ENCODE data around the gene DPY19L2.
"Not testable (repeated sequence)": the region's sequence is repeated elsewhere in the genome, so short reads cannot be mapped to it uniquely, and the experiment has no call there.

The DPY19L2 gene

DNA sequence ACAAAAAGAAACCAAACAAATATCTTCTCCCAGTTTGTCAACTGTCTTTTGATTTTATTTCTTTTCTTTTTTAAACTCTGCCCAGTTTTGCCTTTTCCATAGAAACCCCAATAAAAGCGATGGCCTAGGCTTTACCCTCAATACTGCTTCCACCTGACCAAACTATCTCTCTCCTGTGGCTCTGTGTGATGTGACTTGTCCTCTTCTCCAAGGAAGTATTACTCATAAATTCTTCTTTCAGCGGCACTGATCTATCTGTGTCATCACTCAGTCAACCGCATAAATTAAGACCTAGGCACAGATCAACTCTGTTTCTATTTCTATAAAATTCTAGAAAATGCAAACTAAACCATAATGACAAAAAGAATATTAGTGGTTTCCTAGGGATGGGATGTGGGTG lies 9.8 kb downstream of the DPY19L2 start:
- not testable (repeated sequence) for DNase-seq

DNA sequence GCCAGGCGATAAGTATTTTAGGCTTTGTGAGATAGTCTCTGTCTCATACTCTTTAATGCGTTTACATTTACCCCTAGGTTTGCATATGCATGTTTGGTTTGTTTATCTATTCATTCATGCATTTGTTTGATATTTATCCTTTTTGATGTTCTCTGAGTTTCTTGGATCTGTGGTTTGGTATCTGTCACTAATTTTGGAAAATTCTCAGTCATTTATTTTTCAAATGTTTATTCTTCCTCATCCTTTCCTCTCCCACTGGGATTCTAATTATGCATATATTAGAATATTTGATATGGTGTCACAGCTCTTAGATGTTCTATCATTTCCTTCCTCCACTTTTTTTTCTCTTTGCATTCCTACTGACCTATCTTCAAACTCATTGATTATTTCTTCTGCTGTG lies 11.9 kb downstream of the DPY19L2 start:
- DNase-seq, result not testable (repeated sequence)

DNA sequence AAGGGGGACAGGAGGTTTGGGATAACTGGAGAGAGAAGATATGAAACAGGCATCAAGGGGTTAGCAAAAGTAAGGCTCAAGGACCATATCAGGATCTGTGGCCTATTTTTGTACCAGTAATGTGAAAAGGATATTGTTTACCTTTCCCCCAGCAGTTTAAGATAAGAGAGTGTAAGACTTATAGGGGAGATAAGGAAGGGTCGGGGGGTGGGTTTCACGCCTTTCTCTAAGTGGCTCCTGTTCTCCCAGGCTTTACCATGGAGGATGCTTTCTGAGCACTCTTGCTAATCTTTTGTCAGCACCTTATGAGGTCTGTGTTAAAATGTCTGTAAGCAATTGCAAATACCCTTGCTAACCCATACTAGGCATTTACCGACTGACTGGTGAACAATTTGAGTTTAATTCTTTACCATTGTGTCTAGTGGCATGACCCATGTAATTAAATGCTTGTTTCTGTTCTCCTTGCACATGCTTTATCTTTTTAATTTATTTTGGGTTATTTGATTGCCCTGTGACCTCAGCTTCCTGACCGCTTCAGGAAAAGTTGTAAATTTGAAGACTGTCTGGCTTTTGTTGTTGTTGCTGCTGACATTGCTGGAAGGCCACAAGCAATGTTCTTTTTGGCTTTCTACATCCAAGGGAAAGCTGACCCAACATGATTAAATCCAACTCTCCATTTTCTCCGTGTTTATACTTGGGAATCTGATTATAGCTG lies 12.6 kb downstream of the DPY19L2 start:
- DNase-seq, result not testable (repeated sequence)

DNA sequence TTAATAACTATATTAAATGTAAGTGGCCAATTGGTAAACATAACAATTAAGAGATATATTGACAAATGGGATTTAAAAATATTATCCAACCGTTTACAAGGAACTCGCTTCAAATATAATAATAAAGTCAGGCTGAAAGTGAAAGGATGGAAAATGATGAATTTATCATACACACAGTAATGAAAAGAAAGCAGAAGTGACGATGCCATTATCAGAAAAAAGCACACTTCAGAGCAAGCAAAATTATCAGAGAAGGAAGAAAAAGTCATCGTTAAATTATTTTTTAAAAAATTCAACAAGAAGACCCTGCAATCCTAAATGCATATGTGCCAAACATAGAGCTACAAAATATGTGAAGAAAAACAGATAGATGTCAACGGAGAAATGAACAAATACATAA lies 13.8 kb downstream of the DPY19L2 start:
- DNase-seq, result not testable (repeated sequence)

DNA sequence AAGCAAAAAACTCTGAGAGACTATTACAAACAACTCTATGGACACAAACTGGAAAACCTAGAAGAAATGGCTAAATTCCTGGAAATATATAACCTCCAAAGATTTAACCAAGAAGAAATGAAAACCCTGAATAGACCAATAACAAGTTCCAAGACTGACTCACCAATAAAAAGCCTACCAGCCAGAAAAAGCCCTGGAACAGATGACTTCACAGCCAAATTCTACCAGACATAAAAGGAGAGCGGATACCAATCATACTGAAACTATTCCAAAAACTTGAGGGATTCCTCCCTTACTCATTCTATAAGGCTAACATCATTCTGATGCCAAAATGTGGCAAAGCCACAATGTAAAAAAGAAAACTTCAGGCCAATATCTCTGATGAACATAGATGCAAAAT lies 18.8 kb downstream of the DPY19L2 start:
- not testable (repeated sequence) for DNase-seq

DNA sequence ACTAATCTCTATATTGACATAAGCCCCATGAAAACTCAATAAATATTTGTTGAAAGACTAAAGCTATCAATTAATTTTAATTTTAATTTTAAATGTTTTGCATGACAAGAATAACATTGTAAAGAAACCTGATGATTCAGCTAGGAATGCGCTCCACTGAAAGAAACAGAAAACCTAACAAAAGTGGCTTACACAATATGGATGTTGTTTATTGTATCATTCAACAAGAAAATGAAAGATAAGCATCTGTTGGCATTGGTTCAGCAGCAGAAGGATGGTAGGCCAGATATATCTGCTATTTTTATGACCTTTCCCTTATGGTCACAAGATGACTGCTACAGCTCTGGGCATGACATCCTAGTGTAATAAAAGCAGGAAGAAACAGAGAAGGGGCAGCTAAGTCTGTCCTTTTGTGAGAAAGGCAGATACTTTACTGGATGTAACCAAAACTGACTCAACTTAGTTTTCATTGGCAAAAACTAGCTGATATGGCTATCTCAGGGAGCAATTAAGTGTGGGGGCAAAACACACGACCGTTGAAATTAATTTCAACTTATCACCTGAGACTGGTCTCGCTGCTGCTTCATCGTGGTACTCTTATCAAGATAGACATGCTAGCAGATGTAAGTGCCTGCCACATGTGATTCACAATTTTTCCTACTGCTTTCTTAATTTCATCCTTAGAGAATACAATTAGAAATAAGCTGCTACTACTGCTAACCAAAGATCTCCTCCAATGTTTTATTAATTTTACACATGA lies 24.7 kb downstream of the DPY19L2 start:
- not testable (repeated sequence) for DNase-seq

DNA sequence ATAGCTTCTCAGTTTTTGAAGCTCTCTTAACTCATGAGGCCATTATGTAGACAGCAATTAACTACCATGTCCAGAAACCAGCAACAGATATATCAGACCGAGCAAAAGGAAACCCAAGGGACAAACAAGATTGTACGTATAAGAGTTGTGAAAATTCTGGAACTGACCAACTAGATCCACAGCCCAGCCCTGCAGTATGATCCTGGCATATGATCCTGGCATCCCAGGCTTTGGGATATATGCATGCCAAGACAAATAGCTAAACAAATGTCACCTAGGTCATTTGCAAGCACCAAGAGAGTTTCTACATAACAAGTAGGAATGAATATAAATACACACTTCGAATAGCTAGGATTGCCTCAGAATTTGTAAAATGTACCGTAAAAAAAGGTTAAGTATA lies 44.0 kb downstream of the DPY19L2 start:
- not testable (repeated sequence) for DNase-seq

DNA sequence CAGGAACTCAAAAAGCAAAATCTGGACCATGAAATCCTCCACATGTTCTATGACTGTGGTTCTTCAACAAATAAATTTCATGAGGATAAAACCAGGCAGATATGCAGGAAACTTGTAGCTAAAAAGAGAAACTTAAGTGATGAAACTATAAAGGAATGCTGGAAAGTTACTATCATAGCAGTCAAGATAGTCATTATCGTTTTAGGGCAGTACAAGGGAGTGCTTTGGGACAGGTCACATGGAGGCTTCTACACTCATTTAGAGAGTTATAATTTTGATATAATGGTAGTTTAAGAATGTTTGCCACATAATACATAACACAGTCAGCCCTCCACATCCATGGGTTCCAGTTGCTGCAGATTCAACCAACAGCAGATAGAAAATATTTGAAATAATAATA lies 52.7 kb downstream of the DPY19L2 start:
- not testable (repeated sequence) for DNase-seq

DNA sequence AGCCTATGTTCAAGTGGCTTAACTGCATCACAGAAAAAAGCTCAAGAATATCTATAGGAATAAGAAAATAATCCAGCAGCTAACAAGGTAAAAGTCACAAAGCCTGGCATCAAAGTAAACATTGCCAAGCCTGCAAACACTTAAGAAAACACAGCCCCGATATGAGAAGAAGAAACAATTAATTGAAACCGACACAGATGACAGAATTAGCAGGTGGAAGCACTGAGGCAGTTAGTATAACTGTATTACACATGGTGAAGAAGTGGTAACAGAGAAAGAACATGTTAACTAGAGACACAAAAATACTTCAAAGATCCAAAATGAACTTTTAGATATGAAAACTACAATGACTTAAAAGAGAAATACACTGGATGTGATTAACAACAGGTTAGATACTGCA lies 57.0 kb downstream of the DPY19L2 start:
- DNase-seq, result not testable (repeated sequence)

DNA sequence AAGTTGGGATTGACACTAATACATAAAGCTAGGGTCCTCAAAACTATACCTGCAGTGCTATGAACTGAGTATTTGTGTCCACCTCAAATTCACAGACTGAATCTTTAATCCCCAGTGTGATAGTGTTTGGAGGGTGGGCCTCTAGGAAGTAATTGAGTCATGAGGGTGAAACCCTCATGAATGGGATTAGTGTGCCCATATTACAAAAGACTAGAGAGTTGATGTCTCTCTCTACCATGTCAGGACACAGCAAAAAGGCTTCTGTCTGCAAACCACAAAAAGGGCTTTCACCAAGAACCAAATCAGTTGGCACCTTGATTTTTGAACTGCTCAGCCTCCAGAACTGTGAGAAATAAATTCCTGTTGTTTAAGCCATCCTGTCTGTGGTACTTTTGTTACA lies 59.0 kb downstream of the DPY19L2 start:
- DNase-seq, result not testable (repeated sequence)

DNA sequence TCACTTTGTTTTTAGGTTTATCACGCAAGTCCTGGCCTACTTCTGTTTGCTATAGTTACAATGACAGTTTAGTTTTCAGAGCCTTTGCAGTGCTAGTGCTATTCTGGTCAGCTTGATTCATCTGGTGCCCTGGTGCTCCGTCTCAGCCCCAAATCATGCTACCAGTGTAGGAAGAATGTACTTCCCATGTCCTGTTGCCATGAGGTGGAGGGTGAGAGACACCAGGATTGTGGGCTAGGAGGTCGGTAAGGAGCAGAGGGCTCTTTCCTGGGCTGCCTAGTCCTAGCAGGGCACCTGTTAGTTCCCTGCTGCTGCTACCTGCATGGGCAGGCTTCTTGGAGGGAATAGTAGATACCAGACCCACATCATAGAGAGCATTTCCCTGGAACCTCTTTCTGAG lies 63.3 kb downstream of the DPY19L2 start:
- DNase-seq, result not testable (repeated sequence)

DNA sequence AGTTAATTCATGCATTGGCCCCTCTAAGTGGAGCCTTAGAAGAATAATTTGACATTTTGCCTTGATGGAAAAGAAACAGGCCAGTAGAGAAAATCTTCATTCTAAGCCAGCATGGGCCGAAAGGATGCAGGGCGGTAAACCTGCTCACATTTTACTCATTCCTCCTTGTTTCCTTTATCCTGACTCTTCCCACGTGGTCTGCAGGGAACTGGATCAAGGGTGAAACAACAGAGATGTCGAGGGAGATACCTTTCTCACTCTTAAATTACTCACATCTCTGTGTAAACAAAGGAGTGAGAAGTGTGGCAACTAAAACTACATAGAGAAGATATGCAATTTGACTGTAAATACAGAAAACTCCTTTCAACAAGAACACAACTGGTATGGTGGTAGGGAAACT lies 73.5 kb downstream of the DPY19L2 start:
- DNase-seq, result not testable (repeated sequence)

DNA sequence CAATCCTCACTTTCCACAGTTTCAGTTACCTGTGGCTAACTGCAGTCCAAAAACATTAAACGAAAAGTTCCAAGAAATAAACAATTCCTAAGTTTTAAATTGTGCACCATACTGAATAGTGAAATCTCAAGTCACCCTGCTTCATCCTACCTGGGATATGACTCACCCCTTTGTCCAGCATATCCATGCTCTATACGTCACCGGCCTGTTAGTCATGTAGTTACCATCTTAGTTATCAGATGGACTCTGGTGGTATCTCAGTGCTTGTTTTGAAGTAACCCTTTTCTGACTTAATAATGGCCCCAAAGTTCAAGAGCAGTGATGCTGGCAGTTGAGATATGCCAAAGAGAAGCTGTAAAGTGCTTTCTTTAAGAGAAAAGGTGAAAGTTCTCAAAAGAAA lies 83.9 kb downstream of the DPY19L2 start:
- not testable (repeated sequence) for DNase-seq

DNA sequence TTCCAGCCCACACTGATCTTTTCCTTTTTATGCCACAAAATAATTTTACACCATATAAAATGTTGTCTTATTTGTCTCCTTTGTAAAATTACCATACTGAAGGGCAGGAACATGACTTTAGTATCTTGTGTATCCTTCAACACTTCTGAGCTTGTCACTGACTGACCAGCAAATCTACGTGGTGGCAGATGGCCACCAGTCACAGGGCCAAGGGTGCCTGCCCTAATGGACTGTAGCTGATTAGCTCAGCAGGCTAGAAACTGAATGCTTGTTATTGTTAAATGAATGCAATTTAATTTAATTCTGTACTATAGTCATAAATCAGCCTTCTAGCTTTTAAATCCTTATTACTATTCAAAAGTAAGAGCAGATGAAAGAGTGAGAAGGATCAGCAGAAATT lies 85.0 kb downstream of the DPY19L2 start:
- not testable (repeated sequence) for DNase-seq

DNA sequence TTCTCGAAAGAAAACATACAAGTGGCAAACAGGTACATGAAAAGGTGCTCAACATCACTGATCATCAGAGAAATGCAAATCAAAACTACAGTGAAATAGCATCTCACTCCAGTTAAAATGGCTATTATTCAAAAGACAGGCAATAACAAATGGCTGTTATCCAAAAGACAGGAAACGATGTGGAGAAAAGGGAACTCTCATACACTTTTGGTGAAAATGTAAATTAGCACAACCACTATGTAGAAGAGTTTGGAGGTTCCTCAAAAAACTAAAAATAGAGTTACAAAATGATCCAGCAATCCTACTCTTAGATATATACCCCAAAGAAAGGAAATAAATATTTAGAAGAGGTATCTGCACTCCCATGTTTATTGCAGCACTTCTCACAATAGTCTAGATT lies 90.7 kb downstream of the DPY19L2 start:
- not testable (repeated sequence) for DNase-seq

DNA sequence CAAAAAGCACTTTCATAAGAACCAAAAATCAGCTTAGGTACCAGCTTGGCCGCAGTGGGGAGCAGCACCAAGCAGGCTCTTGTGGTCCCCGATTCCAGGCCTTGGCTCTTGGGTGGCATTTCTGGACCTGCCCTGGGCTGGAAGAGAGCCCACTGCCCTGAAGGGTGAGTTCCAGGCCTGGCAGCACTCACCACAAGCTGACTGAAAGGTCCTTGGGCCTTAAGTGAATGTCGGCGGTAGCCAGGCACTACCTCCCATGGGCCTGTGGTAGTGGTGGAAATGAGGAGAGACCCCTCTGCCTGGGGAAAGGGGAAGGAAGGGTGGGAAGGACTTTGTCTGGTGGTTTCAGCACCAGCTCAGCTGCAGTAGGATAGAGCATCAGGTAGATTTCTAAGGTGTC lies 96.3 kb downstream of the DPY19L2 start:
- not testable (repeated sequence) for DNase-seq

DNA sequence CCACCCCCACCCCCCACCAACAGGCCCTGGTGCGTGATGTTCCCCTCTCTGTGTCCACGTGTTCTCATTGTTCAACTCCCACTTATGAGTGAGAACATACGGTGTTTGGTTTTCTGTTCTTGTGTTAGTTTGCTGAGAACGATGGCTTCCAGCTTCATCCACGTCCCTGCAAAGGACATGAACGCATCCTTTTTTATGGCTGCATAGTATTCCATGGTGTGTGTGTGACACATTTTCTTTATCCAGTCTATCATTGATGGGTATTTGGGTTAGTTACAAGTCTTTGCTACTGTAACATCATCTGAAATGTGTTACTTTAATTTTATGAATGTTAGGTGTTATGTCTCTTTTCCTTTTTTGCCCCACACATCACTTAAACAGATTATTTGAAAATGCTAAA lies 109.8 kb downstream of the DPY19L2 start:
- DNase-seq, result not testable (repeated sequence)

DNA sequence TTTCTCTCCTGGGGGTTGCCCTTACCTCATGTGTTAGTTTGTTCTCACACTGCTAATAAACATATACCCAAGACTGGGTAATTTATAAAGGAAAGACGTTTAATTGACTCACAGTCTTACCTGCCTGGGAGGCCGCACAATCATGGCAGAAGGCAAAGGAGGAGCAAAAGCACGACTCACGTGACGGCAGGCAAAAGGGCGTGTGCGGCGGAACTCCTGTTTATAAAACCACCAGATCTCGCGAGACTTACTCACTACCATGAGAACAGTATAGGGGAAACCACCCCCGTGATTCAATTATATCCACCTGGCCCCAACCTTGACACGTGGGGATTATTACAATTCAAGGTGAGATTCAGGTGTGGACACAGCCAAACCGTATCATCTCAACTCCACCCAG lies 116.9 kb downstream of the DPY19L2 start:
- not testable (repeated sequence) for DNase-seq

DNA sequence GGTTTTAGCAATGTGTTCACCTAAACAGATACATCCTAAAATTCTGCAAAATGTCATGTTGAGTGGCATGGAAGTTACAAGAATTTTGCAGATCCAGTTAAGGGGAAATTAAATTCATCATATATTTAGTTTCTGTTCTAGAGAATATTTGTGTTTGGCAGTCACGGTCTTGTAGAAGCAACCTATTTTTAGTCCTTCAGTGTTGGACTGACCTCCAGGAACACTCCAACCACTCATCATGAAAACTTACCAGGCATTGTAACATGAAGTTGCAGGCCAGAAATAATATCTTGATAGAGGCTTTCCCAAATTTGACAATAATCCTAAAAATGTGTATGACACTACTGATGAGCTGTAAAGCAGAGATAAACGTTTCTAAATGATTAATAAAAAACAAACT lies 119.3 kb downstream of the DPY19L2 start:
- not testable (repeated sequence) for DNase-seq

DNA sequence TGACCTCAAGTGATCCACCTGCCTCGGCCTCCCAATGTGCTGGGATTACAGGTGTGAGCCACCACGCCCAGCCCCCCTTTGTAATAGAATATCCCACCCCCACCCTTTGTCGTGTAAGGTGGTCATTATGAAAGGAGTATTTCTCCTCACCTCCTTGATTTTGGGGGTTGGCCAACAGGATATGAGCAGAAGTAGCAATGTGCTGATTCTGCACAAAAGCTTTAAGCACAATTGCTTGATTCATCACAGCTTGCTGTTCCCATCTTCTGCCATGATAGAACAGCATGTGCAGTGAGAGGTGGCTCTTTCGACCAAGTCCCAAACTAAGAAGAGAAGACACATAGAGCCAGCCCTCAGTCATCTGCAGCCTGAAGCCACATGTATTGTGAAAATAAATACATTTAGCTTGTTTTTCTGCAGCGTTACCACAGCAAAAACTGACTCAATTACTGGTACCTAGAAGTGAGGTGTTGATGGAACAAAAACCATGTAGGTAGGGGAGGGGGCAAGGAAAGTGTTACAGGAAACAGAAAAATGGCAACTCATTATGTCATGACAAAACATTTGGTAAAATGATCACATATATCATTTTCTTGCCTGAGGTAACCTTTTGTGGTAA lies 122.9 kb downstream of the DPY19L2 start:
- not testable (repeated sequence) for DNase-seq

DNA sequence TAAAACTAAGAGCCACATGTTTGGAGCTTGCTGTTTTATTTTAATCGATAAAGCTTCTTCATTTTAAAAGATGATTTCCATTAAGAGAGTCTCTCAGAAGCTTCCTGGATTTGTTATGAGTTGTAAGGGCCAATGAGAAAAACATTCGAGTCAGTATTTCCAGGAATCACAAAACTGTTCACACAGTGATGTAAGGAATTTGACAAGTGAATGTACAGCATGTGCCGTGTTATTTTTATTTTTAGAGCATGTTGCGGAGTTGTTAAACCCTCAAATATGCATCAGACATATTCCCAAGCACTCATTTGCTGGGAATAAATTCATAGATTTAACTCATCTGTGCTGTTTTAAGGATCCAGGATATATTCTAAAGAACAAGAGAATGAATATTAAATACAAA lies 129.6 kb downstream of the DPY19L2 start:
- not testable (repeated sequence) for DNase-seq

DNA sequence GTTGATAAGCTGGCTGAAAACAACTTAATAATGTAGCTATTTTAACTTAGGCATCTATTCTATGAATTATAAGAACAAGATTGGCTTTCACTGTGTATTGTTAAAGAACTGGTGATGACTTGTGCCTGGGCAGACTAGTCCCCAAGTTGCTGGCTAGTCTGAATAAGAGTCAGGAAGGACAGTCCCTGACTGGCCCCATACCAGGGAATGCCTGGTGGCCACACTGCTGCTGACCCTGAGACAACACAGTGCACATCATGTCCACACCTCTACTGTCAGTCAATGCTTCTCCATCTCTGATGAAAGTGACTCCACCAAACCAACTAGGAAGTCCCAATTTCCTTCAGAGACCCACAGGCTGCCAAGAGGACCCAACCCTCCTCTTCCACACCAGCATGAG lies 130.5 kb downstream of the DPY19L2 start:
- not testable (repeated sequence) for DNase-seq

DNA sequence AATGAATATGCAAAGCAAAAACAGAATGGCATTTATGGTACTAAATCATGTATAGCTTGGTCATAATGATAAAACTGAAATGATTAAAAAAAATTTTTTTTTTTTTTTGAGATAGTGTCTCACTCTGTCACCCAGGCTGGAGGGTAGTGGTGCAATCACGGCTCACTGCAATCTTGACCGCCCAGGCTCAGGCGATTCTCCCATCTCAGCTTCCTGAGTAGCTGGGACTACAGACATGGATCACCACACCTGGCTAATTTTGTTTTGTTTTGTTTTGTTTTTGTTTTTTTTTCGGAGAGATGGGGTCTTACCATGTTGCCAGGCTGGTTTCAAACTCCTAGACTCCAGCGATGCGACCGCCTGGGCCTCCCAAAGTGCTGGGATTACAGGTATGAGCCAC lies 138.7 kb downstream of the DPY19L2 start:
- DNase-seq, result not testable (repeated sequence)

DNA sequence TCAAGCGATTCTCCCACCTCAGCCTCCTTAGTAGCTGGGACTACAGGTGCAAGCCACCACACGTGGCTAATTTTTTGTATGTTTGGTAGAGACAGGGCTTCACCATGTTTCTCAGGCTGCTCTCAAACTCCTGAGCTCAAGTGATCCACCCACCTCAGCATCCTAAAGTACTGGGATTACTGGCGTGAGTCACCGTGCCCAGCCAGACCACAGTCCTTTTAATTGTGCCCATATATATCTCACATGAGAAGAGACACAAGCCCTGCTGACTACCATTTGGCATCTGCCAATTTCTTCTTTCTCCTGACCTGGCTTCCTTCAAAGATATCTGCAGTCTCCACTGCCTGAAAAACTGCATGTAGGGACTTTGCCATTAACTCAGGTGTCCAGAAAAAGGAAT lies 142.5 kb downstream of the DPY19L2 start:
- DNase-seq, result no peak
